CD4-positive, alpha-beta T cell treated with Interferon alpha-2 for 1 hour (primary cell): ENCODE data around the gene PLEKHA1.

Experiments
- DNase-seq, 2 donors: peaks; one replicate each; pipeline ENCODE4 v3.0.0-alpha.2; 2020 to 2022

The PLEKHA1 gene

GRCh38 chr10:122481296-122482056, 107.0 kb downstream of the PLEKHA1 start:
- no peak for DNase-seq
